Measurements from ENCODE around the gene CYBB. TPM values are rescaled to one million over a fixed set of nuclear protein-coding genes. Genes with fewer than 3 reads are reported as not detected.
"Not testable (repeated sequence)": the region's sequence is repeated elsewhere in the genome, so short reads cannot be mapped to it uniquely, and the experiment has no call there.

Gene CYBB
- total RNA-seq, 2 donors from 2014 or later: 38.7 to 39.9 TPM

- no peaks in the 10 kb centered on the region for H3K4me1 ChIP-seq (ENCODE audit: control insufficient read depth in 1 of 2, low read depth in 2 of 2)
- ATAC-seq (ENCODE audit: insufficient number of reproducible peaks, low FRiP score, low read depth) (no peak), DNase-seq (ENCODE audit: low spot score) (no peak)
- no peak overlapping the region for H3K4me3 ChIP-seq
- no peak for TF ChIP-seq CTCF (IDR thresholded peaks at IDR 0.05)
- no peak overlapping the region for H3K27ac ChIP-seq
- no peaks in the 10 kb centered on the region for H3K36me3 ChIP-seq
- no peaks in the 10 kb centered on the region for H3K27me3 ChIP-seq (replicated peaks; ENCODE audit: insufficient read depth)
- no peaks in the 10 kb centered on the region for H3K9me3 ChIP-seq
These were observed 12.4 kb upstream of the CYBB start for GRCh38 chrX:37767430-37767829.

- not testable (repeated sequence) for ATAC-seq (ENCODE audit: insufficient number of reproducible peaks, low FRiP score, low read depth); H3K4me1 ChIP-seq (ENCODE audit: control insufficient read depth in 1 of 2, low read depth in 2 of 2); H3K4me3 ChIP-seq; DNase-seq (ENCODE audit: low spot score); H3K9me3 ChIP-seq; H3K27me3 ChIP-seq (replicated peaks; ENCODE audit: insufficient read depth); H3K36me3 ChIP-seq; H3K27ac ChIP-seq
These were observed 11.0 kb upstream of the CYBB start for GRCh38 chrX:37768866-37769265.

GRCh38 chrX:37776283-37776986, 3.4 kb upstream of the CYBB start:
- H3K4me3 ChIP-seq: no peak overlapping the region
- no peak for TF ChIP-seq CTCF (IDR thresholded peaks at IDR 0.05)
- no peaks in the 10 kb centered on the region for H3K4me1 ChIP-seq (ENCODE audit: control insufficient read depth in 1 of 2, low read depth in 2 of 2)
- DNase-seq (ENCODE audit: low spot score) (no peak), ATAC-seq (ENCODE audit: insufficient number of reproducible peaks, low FRiP score, low read depth) (no peak)
- no peaks in the 10 kb centered on the region for H3K9me3 ChIP-seq
- H3K36me3 ChIP-seq: no peaks in the 10 kb centered on the region
- no peak overlapping the region for H3K27ac ChIP-seq
- no peaks in the 10 kb centered on the region for H3K27me3 ChIP-seq (replicated peaks; ENCODE audit: insufficient read depth)

- H3K36me3 ChIP-seq: no peaks in the 10 kb centered on the region
- H3K9me3 ChIP-seq: no peaks in the 10 kb centered on the region
- H3K4me3 ChIP-seq: no peak overlapping the region
- H3K27me3 ChIP-seq (replicated peaks; ENCODE audit: insufficient read depth): no peaks in the 10 kb centered on the region
- no peak for TF ChIP-seq CTCF (IDR thresholded peaks at IDR 0.05)
- no peak overlapping the region for H3K27ac ChIP-seq
- no peaks in the 10 kb centered on the region for H3K4me1 ChIP-seq (ENCODE audit: control insufficient read depth in 1 of 2, low read depth in 2 of 2)
- ATAC-seq (ENCODE audit: insufficient number of reproducible peaks, low FRiP score, low read depth): no peak
- DNase-seq (ENCODE audit: low spot score): no peak
These were observed 2.9 kb upstream of the CYBB start for GRCh38 chrX:37776987-37777325.

GRCh38 chrX:37781081-37781480, 1.2 kb downstream of the CYBB start:
- ATAC-seq (ENCODE audit: insufficient number of reproducible peaks, low FRiP score, low read depth): no peak
- H3K27ac ChIP-seq: no peak overlapping the region
- no peak for DNase-seq (ENCODE audit: low spot score)
- no peaks in the 10 kb centered on the region for H3K4me1 ChIP-seq (ENCODE audit: control insufficient read depth in 1 of 2, low read depth in 2 of 2)
- no peak overlapping the region for H3K4me3 ChIP-seq
- TF ChIP-seq CTCF (IDR thresholded peaks at IDR 0.05): no peak
- H3K9me3 ChIP-seq: no peaks in the 10 kb centered on the region
- H3K27me3 ChIP-seq (replicated peaks; ENCODE audit: insufficient read depth): no peaks in the 10 kb centered on the region
- H3K36me3 ChIP-seq: no peaks in the 10 kb centered on the region

GRCh38 chrX:37781814-37782213, 2.0 kb downstream of the CYBB start:
- no peak for ATAC-seq (ENCODE audit: insufficient number of reproducible peaks, low FRiP score, low read depth)
- TF ChIP-seq CTCF (IDR thresholded peaks at IDR 0.05): no peak
- H3K4me3 ChIP-seq: peak overlapping the region; percentile 14

More at GRCh38 chrX:37781814-37782213, 2.0 kb downstream of the CYBB start:
- Histone ChIP-seq H3K27ac (no peak overlapping the region), H3K36me3 (no peaks in the 10 kb centered on the region), H3K4me1 (ENCODE audit: control insufficient read depth in 1 of 2, low read depth in 2 of 2) (no peaks in the 10 kb centered on the region), H3K27me3 (replicated peaks; ENCODE audit: insufficient read depth) (no peaks in the 10 kb centered on the region), H3K9me3 (no peaks in the 10 kb centered on the region)
- no peak for DNase-seq (ENCODE audit: low spot score)

Measured in thoracic aorta (tissue), 2 donors.